Smooth muscle cell of the brain vasculature (primary cell): ENCODE data around the gene MPL.
A peak's percentile ranks its signal among the peaks of the same experiment; 100 is the strongest.
"Not testable (repeated sequence)": the region's sequence is repeated elsewhere in the genome, so short reads cannot be mapped to it uniquely, and the experiment has no call there.

Experiments used
- DNase-seq: peaks from one replicate; pipeline ENCODE4 v3.0.0-alpha.2; 2012; ENCODE audit warnings: low read depth, low spot score

Gene MPL

DNA sequence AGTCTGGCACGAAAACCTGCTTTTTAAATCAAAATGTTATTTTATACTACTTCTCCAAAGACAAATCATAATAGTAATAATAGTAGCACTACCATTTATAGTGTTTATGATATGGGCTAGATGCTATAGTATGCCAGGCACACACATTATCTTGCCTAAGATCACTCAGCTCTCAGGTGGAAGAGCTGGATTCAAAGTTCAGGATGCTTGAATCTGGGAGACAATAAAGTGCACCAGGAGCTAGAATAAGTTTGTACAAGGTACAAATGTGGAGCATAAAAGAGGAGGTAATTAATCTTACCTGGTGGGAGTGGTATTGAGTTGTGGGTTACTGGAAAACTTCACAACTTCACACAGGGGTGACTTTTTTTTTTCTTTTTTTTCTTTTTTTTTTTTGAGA lies 40.2 kb downstream of the MPL start:
- DNase-seq: no peak

DNA sequence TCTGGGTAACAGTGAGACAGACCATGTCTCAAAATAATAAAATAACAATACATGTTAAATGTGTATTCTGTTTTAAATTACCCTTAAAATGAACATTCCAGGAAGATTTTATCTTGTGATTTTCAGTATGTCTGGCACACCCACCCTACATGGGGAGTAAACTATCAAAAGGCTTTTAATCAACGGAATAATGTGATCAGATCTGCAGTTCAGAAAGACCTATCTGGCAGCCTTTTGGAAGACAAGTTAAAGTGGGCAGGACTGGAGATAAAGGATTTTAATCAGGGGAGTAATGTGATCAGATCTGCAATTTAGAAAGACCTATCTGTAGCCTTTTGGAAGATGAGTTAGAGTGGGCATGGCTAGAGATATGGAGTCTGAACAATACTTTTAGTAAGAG lies 41.9 kb downstream of the MPL start:
- DNase-seq: no peak

DNA sequence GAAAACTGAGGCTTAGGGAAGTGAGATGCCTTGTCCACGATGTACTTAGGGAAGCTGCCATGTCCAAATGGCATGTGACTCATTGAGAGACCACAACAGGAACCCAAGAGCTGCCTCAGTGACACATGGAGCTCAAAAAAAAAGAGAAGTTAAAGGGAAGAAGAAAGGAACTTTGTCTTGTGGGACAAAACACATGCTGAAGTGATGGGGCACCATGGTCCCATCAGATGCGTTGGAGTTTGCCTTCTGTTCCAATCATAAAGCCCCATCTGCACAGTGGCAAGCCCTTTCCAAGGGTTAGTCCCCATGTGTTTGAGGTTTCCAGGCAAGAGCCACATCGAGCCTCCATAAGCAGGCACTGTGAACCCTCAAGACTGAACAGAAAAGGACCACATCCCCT lies 44.0 kb downstream of the MPL start:
- no peak for DNase-seq

DNA sequence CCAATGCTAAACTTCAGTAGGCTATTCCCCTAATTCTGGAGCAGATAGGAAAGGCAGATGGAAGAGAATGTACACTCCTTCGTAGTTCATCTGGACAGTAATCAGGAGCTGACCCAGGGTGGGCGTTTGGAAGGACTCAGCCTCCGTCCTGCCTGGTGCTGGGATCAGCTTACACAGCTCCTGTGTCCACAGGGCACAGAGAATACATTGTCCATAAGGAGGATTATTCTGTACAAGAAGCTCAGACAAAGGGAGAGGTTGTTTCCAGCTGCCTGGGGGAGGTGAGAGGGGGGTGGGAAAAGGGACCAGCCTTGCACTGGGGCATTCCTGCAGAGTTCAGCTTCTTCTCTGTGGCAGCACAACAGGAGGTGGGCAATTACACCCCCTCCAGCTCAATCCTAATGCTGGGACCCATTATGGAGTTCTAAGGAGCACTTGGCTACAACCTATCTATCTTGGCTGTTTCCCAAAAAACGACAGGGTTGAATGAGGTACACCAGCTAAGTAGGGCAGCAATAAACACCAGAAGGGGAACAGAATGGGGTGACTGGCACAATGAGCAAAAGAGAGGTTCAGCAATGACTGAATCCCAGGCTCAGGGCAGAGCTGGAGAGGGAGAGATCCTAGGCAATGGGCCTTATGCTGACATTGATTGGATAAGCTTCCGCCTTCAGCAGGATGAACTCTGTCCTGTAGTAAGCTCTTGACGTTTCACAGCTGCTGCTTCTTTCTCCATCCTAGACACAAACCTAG lies 44.6 kb downstream of the MPL start:
- no peak for DNase-seq

DNA sequence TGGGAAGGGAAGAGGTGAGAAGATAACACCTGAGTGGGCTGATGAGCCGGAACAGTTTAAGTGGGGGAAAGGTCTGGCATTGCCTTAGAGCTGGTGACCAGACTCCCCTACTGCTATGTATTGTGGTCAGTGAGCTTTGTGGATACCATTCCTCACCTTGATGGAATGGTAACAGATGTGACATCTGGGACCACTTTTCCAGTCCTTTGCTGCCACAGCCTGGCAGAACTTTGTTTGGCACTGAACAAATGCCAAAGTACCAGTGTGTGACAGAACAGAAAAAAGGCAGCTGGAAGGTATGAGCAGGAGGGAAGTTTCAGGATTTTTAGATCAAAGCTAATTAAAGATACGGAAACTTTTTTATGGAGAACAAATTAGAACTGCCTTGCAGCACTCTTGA lies 45.8 kb downstream of the MPL start:
- DNase-seq: no peak

DNA sequence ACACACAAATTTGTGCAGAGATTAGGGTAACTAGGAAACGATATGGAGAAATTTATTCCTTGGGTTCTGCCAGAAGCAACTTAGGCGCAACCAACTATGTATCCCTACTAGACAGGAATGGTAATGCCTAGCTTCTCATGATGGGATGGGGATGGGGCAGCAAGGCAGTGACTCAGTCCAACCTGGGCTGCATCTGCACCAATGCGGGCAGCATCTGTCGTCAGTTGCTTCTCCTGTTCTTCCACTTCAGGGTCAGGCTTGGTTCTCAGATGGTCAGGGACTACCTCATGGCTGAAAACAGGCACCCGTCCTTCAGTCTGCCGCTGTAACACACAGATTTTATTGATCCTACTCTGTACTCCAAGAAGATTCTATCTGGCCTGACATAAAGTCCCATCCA lies 49.1 kb downstream of the MPL start:
- DNase-seq: no peak

DNA sequence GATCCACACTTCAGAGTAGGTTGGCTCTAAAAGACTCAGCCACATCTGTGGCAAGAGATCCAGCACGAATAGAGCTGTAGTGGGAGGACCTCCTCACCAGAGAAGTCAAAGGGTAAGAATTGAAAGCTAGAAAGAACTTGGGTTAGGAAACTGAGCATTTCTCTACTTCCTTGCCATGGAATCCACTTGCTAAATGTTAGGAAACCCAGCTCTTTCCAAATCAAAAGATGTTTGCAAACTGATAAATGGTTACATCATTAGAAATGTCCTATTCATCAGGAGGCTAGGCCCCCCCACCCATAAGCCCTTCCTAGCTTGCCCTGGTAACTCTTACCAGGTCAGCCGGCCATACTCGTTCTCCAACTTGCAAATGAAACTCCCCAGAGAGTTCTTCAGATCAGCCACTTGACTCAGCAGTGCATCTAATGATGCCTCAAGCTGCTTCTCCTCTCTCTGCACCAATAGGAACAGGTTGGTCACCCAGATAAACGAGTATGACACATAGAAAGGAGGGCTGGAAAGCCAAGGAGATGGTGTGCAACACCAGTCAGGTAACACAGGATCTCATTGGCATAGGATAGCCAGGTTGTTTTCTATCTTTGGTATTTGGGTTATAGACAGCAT lies 50.5 kb downstream of the MPL start:
- DNase-seq: no peak

DNA sequence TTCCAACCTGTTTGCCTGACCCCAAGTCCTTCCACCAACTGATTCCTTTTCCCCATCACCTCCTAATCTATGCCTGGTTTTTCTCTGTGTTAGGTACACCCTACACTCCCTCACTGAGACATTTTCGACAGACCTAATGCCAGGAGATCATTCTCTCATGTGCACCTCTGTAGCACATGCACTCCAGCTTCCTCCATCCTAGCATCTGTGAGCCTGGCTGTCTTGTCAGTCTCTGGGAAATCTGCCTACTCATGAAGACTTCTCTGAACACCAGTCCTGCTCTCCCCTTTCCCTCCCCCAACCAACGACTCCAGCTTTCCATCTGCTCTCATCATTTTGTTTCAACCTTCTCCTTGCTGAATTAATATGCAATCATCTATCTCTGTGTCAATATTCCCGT lies 51.0 kb downstream of the MPL start:
- DNase-seq: no peak

DNA sequence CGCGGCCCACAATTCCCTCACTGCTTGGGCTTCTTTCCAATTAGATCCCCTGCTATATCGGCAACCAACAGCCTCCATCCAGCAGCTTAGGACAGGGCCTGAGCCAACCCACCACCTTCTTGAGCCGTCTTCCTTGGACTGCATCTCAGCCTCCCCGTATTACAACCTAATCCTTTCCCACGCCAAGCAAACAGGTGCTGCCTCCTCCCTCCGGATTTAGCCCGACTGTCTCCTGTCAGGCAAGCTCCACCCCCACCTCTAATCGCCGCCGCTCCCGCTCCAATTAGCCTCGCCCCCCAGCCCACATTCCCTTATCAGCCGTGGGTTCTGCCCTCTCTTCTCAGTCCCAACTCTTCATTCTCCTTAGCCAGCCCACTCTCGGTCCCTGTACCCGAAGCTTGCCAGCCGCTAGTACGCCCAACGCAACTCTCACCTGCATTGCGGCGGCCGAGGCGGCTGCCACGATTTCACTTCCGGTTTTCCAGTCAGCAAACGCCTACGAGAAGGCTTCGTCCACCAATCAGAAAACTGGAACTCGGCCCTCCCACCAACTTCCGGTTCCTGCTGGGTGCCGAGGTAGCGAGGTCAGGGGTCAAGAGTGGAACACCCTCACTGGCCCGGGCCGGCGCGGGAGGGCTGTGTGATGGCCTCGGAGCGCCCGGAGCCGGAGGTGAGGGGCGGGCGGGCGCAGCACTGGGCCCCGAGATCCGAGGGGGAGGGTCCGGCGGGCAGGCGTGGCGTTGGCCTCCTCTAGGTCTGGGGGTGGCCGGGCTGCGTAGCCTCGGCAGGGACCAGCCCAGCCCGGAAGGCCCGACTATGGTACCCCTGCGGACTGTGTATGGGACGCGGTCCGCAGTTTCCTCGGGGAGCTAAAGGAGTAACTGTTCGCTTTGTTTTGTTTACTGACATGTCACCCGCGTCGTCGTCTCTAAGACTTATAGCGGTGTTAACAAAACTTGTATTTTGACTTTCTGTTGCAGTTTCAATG lies 52.0 kb downstream of the MPL start, which contains the start of the genes MED8 and SZT2:
Gene MED8 (minus strand): TSS at position 475 of the 988 bp plus-strand sequence. CDS start 36 bp downstream, at position 439.
Gene SZT2 (plus strand): TSS at position 574 of the 988 bp plus-strand sequence. CDS start 70 bp downstream, at position 644.
- DNase-seq: peak; percentile 63

DNA sequence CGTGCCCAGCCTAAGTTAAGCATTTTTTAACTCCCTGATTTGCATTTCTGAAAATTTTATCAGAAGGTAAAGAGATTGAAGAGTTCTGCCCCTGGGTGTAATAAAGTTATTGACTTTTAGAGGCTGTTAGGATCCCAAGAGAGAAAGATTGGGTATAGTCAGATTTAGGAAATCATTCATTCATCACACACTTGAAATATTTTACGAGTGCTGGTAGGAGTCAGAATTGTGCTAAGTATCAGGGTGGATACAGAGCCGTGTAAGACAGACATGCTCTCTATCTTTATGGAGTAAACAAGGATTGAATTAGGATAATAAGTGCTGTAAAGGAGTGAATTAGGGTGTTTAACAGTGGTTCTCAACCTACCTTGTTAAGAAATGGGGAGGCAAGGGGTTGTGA lies 55.1 kb downstream of the MPL start:
- no peak for DNase-seq

DNA sequence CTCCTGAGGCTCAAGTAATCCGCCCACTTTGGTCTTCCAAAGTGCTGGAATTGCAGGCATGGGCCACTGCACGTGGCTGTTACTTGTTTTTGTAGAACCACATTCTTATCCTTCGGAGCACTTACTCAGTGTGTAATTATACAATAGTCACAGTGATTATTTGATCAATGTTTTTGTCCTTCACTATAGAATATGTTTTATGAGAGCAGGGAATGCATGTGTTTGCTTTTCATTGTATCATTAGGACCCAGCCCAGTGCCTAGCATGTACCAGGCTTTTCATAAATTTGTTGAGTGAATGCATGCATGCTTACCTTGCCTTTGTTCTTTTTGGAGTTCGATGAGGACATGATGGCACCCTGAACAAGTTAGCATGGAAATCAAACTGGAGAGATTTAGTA lies 57.9 kb downstream of the MPL start:
- no peak for DNase-seq

DNA sequence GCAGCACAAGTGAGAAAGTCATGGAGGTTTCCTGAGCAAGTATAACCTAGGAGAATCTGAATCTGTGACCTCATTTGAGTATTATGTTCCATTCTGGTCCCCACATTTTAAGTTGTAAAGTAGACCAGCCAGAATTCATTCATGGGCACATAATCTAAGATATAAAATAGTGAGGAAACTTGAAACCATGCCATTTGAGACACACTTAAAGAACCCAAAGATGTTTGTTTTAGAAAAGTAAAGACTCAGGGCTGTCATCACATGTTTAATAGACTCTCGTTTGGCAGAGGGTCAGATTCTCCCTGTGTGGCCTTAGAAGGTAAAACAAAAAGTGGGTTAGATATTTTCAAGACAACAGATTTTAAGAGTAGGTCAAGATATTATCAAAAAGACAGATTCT lies 58.4 kb downstream of the MPL start:
- DNase-seq: no peak

DNA sequence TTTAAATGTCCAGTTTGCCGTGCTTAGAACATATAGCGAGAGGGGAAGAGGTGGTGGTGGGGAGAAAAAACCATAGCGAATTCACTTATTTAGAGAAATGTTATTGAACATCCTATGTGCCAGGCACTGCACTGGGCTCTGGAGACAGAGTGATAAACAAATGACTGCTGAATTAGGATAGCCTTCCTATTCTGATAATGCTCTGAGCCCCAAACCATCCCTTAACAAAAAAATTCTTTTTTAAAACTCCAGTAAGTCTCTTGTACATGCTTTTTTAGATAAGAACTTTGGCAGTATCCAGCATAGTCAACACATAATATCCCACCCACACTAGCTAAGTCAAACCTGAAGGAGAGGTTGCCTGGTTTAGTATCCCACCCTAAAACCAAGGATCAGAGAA lies 60.6 kb downstream of the MPL start:
- no peak for DNase-seq

DNA sequence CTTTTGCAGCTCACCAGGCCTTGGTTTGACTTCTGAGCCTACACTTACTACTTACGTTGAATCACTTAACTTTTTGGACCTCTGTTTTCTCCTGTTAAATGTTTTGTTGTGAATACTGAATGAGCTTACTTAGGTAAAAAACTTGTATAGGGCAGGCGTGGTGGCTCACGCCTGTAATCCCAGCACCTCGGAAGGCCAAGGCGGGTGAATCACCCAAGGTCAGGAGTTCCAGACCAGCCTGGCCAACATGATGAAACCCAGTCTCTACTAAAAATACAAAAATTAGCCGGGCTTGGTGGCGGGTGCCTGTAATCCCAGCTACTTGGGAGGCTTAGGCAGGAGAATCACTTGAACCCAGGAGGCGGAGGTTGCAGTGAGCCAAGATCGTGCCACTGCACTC lies 62.8 kb downstream of the MPL start:
- DNase-seq: not testable (repeated sequence)

DNA sequence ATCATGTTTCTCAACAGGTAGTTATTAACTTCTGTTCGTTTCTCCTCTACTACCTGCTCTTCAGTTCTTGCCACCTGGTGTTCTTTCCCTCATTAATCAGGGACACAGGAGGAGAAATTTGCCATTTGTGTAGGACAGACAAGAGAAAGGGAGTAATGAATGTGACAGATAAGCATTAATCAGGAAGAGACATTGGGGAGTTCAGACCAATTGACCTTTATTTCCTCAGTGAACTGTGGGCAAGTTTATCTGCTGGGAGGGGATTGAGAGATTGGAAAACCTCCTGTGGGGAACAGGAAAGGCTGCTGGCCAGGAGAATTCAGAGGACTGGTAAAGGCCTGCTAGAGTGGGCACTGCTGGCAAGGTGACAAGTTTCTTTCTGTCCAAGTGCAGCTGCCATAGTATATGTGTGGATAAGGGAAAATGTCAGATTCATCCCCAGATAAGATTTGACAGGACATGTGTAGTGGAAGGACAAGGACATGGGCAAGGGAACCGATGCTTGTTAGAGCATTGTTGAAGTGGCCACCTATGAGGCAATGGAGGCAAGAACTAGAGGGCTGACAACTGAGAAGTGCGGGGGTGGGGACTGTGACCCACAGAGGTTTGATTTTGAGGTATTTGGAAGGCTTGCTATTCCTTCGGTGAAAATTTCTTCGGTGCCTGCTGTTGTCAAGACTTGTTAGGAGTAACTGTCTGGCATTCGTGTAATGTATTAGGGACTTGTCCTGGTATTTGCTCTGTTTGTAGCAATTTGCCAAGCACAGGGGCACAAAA lies 64.7 kb downstream of the MPL start:
- DNase-seq: no peak
